Heart left ventricle (tissue), 13 donors: Measurements from ENCODE around the gene EMC1.

Experiments
- CTCF ChIP-seq, 12 donors: fragments of 200-600 bp; sonication (generic) in 4 of 12; IDR thresholded peaks; one replicate each; pipeline versions ENCODE4 v1.5.0 to v1.8.0; 2018 to 2022; ENCODE audit warnings: antibody characterized with exemption in 12 of 12, mild to moderate bottlenecking in 5 of 12
- POLR2A ChIP-seq, 2 donors: fragments of 450-650 bp; IDR thresholded peaks; one replicate each; pipeline ENCODE4 v1.6.1; 2017; ENCODE audit warnings: antibody characterized with exemption in 2 of 2, mild to moderate bottlenecking in 2 of 2, moderate library complexity in 2 of 2
- donor health status: ischemic (EF 13 %, LVEDD 7.1; RV severe dilation, severe dysfunction).
- donor health status: DM: no; HTN: yes; CAD: no.
- donor health status: DM: no; HTN: no; CAD: no.
- donor health status: ischemic (EF 25% LVEDD 6.9; RV normal size, moderate dysfunction).
- donor health status: ischemic (EF 25% LVEDD 5.7; RV mildly dilated, moderate dysfunction).
- donor health status: ischemic (EF 35%, LVEDD 5.7; RV mildly dilated, moderate dysfunction).
- donor health status: nonischemic (EF 11% LVEDD 7.7; RV severe dilation, severe dysfunction).
- donor health status: DM: yes; HTN: yes; CAD: no.
- donor health status: PGD.
- donor health status: ischemic (EF 29% LVEDD 5.4; RV normal size, mild dysfunction).
- donor health status: nonischemic (EF 23%, LVEDD 6.1; RV moderate dilation, normal function).

GRCh38 chr1:19190468-19190867 is 60.9 kb downstream of the EMC1 start:
- no peak for TF ChIP-seq CTCF (IDR thresholded peaks at IDR 0.05)
- no peak for TF ChIP-seq POLR2A (IDR thresholded peaks at IDR 0.05)
